SK-N-MC (cell line): ENCODE data around the gene MAN2B2.

Experiments
- DNase-seq: peaks from one replicate; pipeline ENCODE4 v3.0.0-alpha.2; 2011; ENCODE audit warnings: low read depth, low spot score
- H3K27ac ChIP-seq: fragments of 200-600 bp; sonication (generic); 2 replicates; pipeline ENCODE4 v1.5.1; 2016; ENCODE audit warnings: mixed run types
- H3K36me3 ChIP-seq: fragments of 200-600 bp; sonication (generic); 2 replicates; pipeline ENCODE4 v1.6.1; 2017; ENCODE audit warnings: antibody characterized with exemption, low read length, mixed read lengths; ENCODE audit not compliant: insufficient read depth
- H3K4me3 ChIP-seq: fragments of 200-600 bp; sonication (generic); 2 replicates; pipeline ENCODE4 v1.5.1; 2016
- H3K9ac ChIP-seq: fragments of 200-600 bp; sonication (generic); 2 replicates; pipeline ENCODE4 v1.8.0; 2017; ENCODE audit warnings: mixed run types, mixed read lengths; ENCODE audit not compliant: insufficient read length
- H3K9me3 ChIP-seq: fragments of 200-600 bp; sonication (generic); 2 replicates; pipeline ENCODE4 v1.6.1; 2017; ENCODE audit warnings: low read depth, mild to moderate bottlenecking, antibody characterized with exemption, low read length, moderate library complexity, mixed read lengths
- EZH2 ChIP-seq: fragments of 200-600 bp; sonication (generic); IDR thresholded peaks from one replicate; pipeline ENCODE4 v1.6.1; 2017; ENCODE audit warnings: antibody characterized with exemption
- FOXP2 ChIP-seq: optimal IDR thresholded peaks from 2 replicates; pipeline ENCODE3; 2011; ENCODE audit warnings: mild to moderate bottlenecking, moderate library complexity; ENCODE audit not compliant: insufficient read depth; ENCODE audit errors: extremely low read length, control extremely low read depth
- POLR2AphosphoS5 ChIP-seq: IDR thresholded peaks from 2 replicates; pipeline ENCODE4 v1.6.1; 2012; ENCODE audit warnings: mild to moderate bottlenecking, low read depth, low read length, borderline replicate concordance

MAN2B2 gene

GRCh38 chr4:6610856-6611430, 36.0 kb downstream of the MAN2B2 start:
- Histone ChIP-seq H3K4me3 (no peak overlapping the region), H3K36me3 (no peaks in the 10 kb centered on the region), H3K27ac (no peak overlapping the region), H3K9ac (no peak overlapping the region), H3K9me3 (no peaks in the 10 kb centered on the region)
- DNase-seq, result no peak
- TF ChIP-seq POLR2AphosphoS5, result no peak
- TF ChIP-seq FOXP2, result no peak
- TF ChIP-seq EZH2, result no peak

GRCh38 chr4:6612961-6613675, 38.1 kb downstream of the MAN2B2 start:
- Histone ChIP-seq H3K9me3 (no peaks in the 10 kb centered on the region), H3K36me3 (no peaks in the 10 kb centered on the region), H3K9ac (no peak overlapping the region), H3K4me3 (no peak overlapping the region), H3K27ac (no peak overlapping the region)
- no peak for TF ChIP-seq FOXP2
- no peak for TF ChIP-seq EZH2
- no peak for TF ChIP-seq POLR2AphosphoS5
- no peak for DNase-seq

- DNase-seq, result no peak
- Histone ChIP-seq H3K4me3 (no peak overlapping the region), H3K27ac (no peak overlapping the region), H3K36me3 (no peaks in the 10 kb centered on the region), H3K9ac (no peak overlapping the region), H3K9me3 (no peaks in the 10 kb centered on the region)
- TF ChIP-seq POLR2AphosphoS5 (no peak), FOXP2 (no peak), EZH2 (no peak)
Observed at GRCh38 chr4:6613676-6614651, 39.0 kb downstream of the MAN2B2 start.

GRCh38 chr4:6614701-6615230, 39.8 kb downstream of the MAN2B2 start:
- Histone ChIP-seq H3K27ac (no peak overlapping the region), H3K9me3 (no peaks in the 10 kb centered on the region), H3K36me3 (no peaks in the 10 kb centered on the region), H3K4me3 (no peak overlapping the region), H3K9ac (no peak overlapping the region)
- no peak for DNase-seq
- TF ChIP-seq FOXP2 (no peak), EZH2 (no peak), POLR2AphosphoS5 (no peak)

- H3K36me3 ChIP-seq, result no peaks in the 10 kb centered on the region
- H3K27ac ChIP-seq, result no peak overlapping the region
- H3K9ac ChIP-seq, result no peak overlapping the region
- no peak for TF ChIP-seq POLR2AphosphoS5
- no peak for TF ChIP-seq EZH2
- TF ChIP-seq FOXP2, result no peak
- DNase-seq, result no peak
- no peaks in the 10 kb centered on the region for H3K9me3 ChIP-seq
- no peak overlapping the region for H3K4me3 ChIP-seq
Observed at GRCh38 chr4:6616087-6616995, 41.4 kb downstream of the MAN2B2 start.

GRCh38 chr4:6617246-6617645, 42.3 kb downstream of the MAN2B2 start:
- no peak for DNase-seq
- Histone ChIP-seq H3K36me3 (no peaks in the 10 kb centered on the region), H3K4me3 (no peak overlapping the region), H3K9me3 (no peaks in the 10 kb centered on the region), H3K9ac (no peak overlapping the region), H3K27ac (no peak overlapping the region)
- TF ChIP-seq FOXP2 (no peak), POLR2AphosphoS5 (no peak), EZH2 (no peak)

- DNase-seq, result no peak
- H3K9ac ChIP-seq, result no peak overlapping the region
- no peaks in the 10 kb centered on the region for H3K36me3 ChIP-seq
- TF ChIP-seq FOXP2, result no peak
- TF ChIP-seq EZH2, result no peak
- TF ChIP-seq POLR2AphosphoS5, result no peak
- H3K9me3 ChIP-seq, result no peaks in the 10 kb centered on the region
- H3K27ac ChIP-seq, result no peak overlapping the region
- no peak overlapping the region for H3K4me3 ChIP-seq
Observed at GRCh38 chr4:6618386-6619115, 43.6 kb downstream of the MAN2B2 start.
